Neural cell (in vitro differentiated cells): ENCODE results near the gene IL15.

Experiments used
- EP300 ChIP-seq: fragments of 450-650 bp; conservative IDR thresholded peaks from 2 replicates; pipeline ENCODE4 v1.6.1; 2014; ENCODE audit warnings: antibody characterized with exemption, mild to moderate bottlenecking, moderate library complexity; ENCODE audit not compliant: poor library complexity, severe bottlenecking
- EZH2 ChIP-seq: fragments of 200-600, 300-800 bp; shearing (Covaris generic), sonication (generic); IDR thresholded peaks from 2 replicates; pipeline ENCODE4 v1.6.1; 2014; ENCODE audit warnings: antibody characterized with exemption, low read length, borderline replicate concordance, mild to moderate bottlenecking; ENCODE audit not compliant: insufficient read depth, poor library complexity, severe bottlenecking
- RAD21 ChIP-seq: fragments of 450-650 bp; conservative IDR thresholded peaks from 2 replicates; pipeline ENCODE4 v1.6.1; 2014; ENCODE audit warnings: antibody characterized with exemption, mild to moderate bottlenecking, moderate library complexity
- SMC3 ChIP-seq: fragments of 450-650 bp; conservative IDR thresholded peaks from 2 replicates; pipeline ENCODE4 v1.6.1; 2014; ENCODE audit warnings: antibody characterized with exemption, mild to moderate bottlenecking, moderate library complexity; ENCODE audit not compliant: poor library complexity
- TF ChIP-seq, protein P1 (sequence below): fragments of 450-650 bp; IDR thresholded peaks from 2 replicates; pipeline ENCODE4 v1.5.1; 2014; ENCODE audit warnings: antibody characterized with exemption, mild to moderate bottlenecking, moderate library complexity; ENCODE audit not compliant: poor library complexity, severe bottlenecking

DNA sequence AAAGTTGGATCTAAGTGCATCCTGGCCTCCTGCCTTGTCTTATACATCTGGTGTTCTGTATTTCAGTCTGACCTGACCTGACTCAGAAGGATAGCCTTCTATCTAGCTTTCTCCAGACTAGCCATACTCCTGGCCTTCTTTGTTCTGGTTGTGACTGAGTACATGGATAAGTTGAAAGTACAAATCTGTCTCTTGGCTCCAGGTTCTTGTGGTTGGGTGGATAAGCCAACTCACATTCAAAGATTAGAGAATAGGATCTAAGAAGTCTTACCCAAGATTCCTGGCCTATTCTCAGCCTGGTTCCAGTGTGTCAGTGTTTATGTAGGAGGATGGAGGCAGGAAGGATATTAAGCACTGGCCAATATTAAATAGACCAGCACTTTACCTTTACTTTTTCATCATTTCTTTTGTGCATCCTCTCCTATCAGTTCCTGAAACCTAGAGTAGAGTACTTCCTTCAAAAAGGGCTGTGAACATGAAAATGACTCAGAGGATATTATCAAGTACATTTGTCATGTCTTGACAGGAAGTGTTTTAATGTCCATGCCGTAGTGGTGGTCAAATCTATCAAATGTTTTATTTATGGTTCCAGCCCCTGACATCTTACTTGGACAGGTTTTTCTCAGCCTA lies 123.5 kb downstream of the IL15 start:
- TF ChIP-seq, protein P1, sequence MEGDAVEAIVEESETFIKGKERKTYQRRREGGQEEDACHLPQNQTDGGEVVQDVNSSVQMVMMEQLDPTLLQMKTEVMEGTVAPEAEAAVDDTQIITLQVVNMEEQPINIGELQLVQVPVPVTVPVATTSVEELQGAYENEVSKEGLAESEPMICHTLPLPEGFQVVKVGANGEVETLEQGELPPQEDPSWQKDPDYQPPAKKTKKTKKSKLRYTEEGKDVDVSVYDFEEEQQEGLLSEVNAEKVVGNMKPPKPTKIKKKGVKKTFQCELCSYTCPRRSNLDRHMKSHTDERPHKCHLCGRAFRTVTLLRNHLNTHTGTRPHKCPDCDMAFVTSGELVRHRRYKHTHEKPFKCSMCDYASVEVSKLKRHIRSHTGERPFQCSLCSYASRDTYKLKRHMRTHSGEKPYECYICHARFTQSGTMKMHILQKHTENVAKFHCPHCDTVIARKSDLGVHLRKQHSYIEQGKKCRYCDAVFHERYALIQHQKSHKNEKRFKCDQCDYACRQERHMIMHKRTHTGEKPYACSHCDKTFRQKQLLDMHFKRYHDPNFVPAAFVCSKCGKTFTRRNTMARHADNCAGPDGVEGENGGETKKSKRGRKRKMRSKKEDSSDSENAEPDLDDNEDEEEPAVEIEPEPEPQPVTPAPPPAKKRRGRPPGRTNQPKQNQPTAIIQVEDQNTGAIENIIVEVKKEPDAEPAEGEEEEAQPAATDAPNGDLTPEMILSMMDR = no peak
- TF ChIP-seq EP300 = no peak
- TF ChIP-seq EZH2 = no peak
- TF ChIP-seq SMC3 = no peak
- TF ChIP-seq RAD21 = no peak
